ENCODE results near the gene ADCYAP1R1. TPM values are rescaled to one million over a fixed set of nuclear protein-coding genes. Genes with fewer than 3 reads are reported as not detected.

ADCYAP1R1 gene
- total RNA-seq, 1 experiment from 2014 or later, result not detected

DNA sequence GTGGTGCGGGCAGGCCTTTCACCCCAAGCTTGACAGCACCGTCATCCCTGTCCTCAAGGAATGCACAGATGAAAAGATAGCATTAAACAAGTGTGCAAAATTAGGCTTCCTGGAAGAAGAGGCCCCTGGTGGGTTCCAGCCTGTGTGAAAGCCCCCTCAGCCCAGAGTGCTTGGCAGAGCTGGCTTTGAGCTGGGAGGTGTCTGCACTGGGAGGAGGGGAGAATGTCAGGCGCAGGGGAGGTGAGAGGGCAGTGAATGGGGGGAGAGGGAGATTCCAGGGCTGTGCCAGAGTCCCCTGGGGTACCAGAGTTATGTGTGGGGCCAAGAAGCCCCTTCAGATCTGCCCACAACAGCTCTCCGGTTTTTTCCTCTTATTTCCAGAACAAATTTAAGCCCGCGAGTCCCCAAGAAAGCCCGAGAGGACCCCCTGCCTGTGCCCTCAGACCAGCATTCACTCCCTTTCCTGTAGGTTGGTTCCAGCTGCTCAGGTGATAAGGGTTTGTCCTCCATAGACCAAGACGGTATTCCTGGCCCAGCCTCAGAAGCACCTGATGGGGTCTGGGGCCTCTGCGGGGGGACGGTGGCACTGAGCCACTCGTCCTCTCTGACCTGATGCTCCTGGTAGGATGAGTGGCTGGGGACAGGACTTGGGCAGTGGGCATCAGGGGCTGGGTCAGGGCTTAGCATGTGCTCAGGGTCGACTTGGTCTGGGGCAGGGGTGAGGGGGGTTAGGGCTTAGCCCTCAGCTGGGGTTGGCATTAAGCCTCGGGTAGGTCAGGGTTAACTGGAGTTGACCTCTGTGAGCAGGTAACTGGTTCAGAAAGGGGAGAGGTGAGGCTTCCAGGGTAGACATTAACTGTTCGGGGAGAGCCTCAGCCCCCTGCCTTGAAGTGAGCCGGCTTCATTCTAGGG, 43.4 kb downstream of the ADCYAP1R1 start:
- intact Hi-C loops (cut with micrococcal nuclease), result no loop called here
- no peaks in the 10 kb centered on the region for H3K4me1 Mint-ChIP-seq (ENCODE audit: insufficient read depth, unreplicated experiment)
- H3K4me3 Mint-ChIP-seq (ENCODE audit: unreplicated experiment), result no peak overlapping the region
- DNase-seq (ENCODE audit: unreplicated experiment), result no peak
- no peaks in the 10 kb centered on the region for H3K9me3 Mint-ChIP-seq (ENCODE audit: unreplicated experiment)
- BruUV-seq (replicated peaks), result no TSS peak
- POLR2A ChIA-PET, result no interaction called here
- CTCF ChIA-PET, result interaction anchor here (0.6 to 3.4 kb wide), 4 partner anchors 27 to 1656 kb away, joined by 3 to 19 read pairs (median 6); no protein-coding TSS in a partner anchor
- peaks cover 62% of the 10 kb centered on the region for H3K27me3 Mint-ChIP-seq (ENCODE audit: insufficient read depth, unreplicated experiment)
- no peaks in the 10 kb centered on the region for H3K36me3 Mint-ChIP-seq (ENCODE audit: insufficient read depth, unreplicated experiment)
- no peak overlapping the region for H3K27ac Mint-ChIP-seq (ENCODE audit: low read depth, unreplicated experiment)
- TF ChIP-seq, protein P1, sequence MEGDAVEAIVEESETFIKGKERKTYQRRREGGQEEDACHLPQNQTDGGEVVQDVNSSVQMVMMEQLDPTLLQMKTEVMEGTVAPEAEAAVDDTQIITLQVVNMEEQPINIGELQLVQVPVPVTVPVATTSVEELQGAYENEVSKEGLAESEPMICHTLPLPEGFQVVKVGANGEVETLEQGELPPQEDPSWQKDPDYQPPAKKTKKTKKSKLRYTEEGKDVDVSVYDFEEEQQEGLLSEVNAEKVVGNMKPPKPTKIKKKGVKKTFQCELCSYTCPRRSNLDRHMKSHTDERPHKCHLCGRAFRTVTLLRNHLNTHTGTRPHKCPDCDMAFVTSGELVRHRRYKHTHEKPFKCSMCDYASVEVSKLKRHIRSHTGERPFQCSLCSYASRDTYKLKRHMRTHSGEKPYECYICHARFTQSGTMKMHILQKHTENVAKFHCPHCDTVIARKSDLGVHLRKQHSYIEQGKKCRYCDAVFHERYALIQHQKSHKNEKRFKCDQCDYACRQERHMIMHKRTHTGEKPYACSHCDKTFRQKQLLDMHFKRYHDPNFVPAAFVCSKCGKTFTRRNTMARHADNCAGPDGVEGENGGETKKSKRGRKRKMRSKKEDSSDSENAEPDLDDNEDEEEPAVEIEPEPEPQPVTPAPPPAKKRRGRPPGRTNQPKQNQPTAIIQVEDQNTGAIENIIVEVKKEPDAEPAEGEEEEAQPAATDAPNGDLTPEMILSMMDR (IDR thresholded peaks at IDR 0.05; ENCODE audit: unreplicated experiment), result no peak

DNA sequence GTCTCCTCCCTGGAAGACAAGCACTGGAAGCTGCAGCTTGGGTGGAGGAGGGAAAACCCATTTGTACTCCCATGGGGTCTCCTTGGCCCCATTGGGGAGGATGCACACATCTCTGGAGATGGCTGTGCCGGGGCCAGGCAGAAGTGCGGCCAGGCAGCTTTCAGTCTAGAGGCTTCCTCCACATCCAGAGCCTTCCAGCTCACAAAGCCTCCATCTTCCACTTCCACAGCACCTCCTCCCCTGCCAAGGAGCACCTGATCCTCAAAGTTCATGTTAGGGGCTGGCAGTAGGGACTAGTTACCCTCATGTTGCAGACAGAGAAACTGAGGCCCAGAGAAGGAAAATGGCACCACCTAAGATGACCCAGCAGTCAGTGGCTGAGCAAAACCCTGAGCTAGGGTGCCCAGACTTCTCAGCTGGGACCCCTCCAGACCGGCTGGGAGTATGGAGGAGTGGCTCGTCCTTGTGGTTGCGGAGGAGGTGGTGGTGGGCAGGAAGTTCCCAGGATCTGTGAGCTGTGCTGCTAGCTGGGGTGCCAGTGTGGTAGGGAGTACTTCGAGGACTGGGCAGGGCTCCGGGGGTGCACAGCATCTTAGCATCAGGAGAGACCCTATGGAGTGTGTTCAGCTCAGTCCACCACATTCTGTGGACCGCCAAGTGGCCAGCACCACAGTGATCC, 44.2 kb downstream of the ADCYAP1R1 start:
- H3K36me3 Mint-ChIP-seq (ENCODE audit: insufficient read depth, unreplicated experiment), result no peaks in the 10 kb centered on the region
- H3K4me3 Mint-ChIP-seq (ENCODE audit: unreplicated experiment), result no peak overlapping the region
- CTCF ChIA-PET, result interaction anchor here (1.3 to 3.4 kb wide), 2 partner anchors 26 to 113 kb away, joined by 5 to 19 read pairs; no protein-coding TSS in a partner anchor
- no peaks in the 10 kb centered on the region for H3K9me3 Mint-ChIP-seq (ENCODE audit: unreplicated experiment)
- no peak overlapping the region for H3K27ac Mint-ChIP-seq (ENCODE audit: low read depth, unreplicated experiment)
- no peaks in the 10 kb centered on the region for H3K4me1 Mint-ChIP-seq (ENCODE audit: insufficient read depth, unreplicated experiment)
- no peak for DNase-seq (ENCODE audit: unreplicated experiment)
- BruUV-seq (replicated peaks), result no TSS peak
- POLR2A ChIA-PET, result interaction anchor here (0.6 kb wide), 1 partner anchor 108 kb away, joined by 3 read pairs; no protein-coding TSS in a partner anchor
- TF ChIP-seq, protein P1 (IDR thresholded peaks at IDR 0.05; ENCODE audit: unreplicated experiment), result no peak
- H3K27me3 Mint-ChIP-seq (ENCODE audit: insufficient read depth, unreplicated experiment), result peaks cover 57% of the 10 kb centered on the region
- intact Hi-C loops (cut with micrococcal nuclease), result no loop called here

DNA sequence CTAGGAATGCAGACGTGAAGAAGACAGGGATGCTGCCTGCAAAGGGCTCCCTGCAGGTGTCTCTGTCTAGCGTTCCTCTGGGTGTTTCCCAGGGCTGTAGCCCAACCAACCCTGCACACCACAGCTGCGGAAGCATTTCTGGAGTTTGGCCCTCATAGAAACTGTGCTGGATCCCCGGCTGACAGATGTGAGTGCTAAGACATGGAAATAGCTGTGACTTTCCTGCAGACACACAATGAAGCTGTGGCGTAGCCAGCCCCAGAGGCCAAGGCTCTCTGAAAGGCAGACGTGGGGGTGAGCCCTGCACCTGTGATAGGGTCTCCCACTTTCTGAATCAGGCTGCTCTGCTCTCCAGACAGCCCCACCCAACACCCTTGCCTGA, 44.8 kb downstream of the ADCYAP1R1 start:
- CTCF ChIA-PET, result interaction anchor here (1.3 to 3.4 kb wide), 3 partner anchors 26 to 158 kb away, joined by 4 to 19 read pairs (median 5); no protein-coding TSS in a partner anchor
- intact Hi-C loops (cut with micrococcal nuclease), result no loop called here
- BruUV-seq (replicated peaks), result no TSS peak
- Mint-ChIP-seq H3K9me3 (ENCODE audit: unreplicated experiment) (no peaks in the 10 kb centered on the region), H3K4me3 (ENCODE audit: unreplicated experiment) (no peak overlapping the region), H3K27me3 (ENCODE audit: insufficient read depth, unreplicated experiment) (peaks cover 57% of the 10 kb centered on the region), H3K36me3 (ENCODE audit: insufficient read depth, unreplicated experiment) (no peaks in the 10 kb centered on the region), H3K4me1 (ENCODE audit: insufficient read depth, unreplicated experiment) (no peaks in the 10 kb centered on the region), H3K27ac (ENCODE audit: low read depth, unreplicated experiment) (no peak overlapping the region)
- TF ChIP-seq, protein P1 (IDR thresholded peaks at IDR 0.05; ENCODE audit: unreplicated experiment), result no peak
- no peak for DNase-seq (ENCODE audit: unreplicated experiment)
- POLR2A ChIA-PET, result interaction anchor here (0.6 kb wide), 1 partner anchor 109 kb away, joined by 3 read pairs; no protein-coding TSS in a partner anchor
